Heart right ventricle (tissue), 16 donors: ENCODE results near the gene COL1A2. TPM values are rescaled to one million over a fixed set of nuclear protein-coding genes. Genes with fewer than 3 reads are reported as not detected.

Source experiments
- ATAC-seq, 8 donors: fragments of 200-7000 bp; cut with Tn5 transposase; one replicate each; pipeline ENCODE4 v1.9.1; 2020; ENCODE audit warnings: mild to moderate bottlenecking in 8 of 8, moderate library complexity in 8 of 8, moderate number of reproducible peaks in 1 of 8
- DNase-seq, 2 donors: peaks; one replicate each; pipeline ENCODE4 v3.0.0-alpha.2; 2020
- H3K27ac ChIP-seq, 10 donors: fragments of 200-600 bp; sonication (generic) in 2 of 10; one replicate each; pipeline versions ENCODE4 v1.5.0 to v1.8.0; 2020 to 2022; ENCODE audit warnings: mild to moderate bottlenecking in 3 of 10
- H3K27me3 ChIP-seq, 7 donors: fragments of 200-600 bp; one replicate each; pipeline ENCODE4 v1.8.0; 2021 to 2022; ENCODE audit warnings: mild to moderate bottlenecking in 2 of 7
- H3K36me3 ChIP-seq, 9 donors: fragments of 200-600 bp; sonication (generic) in 1 of 9; one replicate each; pipeline versions ENCODE4 v1.5.0 to v1.8.0; 2020 to 2022; ENCODE audit warnings: mild to moderate bottlenecking in 2 of 9
- H3K4me1 ChIP-seq, 9 donors: fragments of 200-600 bp; sonication (generic) in 1 of 9; one replicate each; pipeline versions ENCODE4 v1.5.0 to v1.8.0; 2020 to 2022; ENCODE audit warnings: mild to moderate bottlenecking in 4 of 9
- H3K4me3 ChIP-seq, 10 donors: fragments of 200-600 bp; sonication (generic) in 2 of 10; one replicate each; pipeline versions ENCODE4 v1.5.0 to v1.8.0; 2020 to 2022; ENCODE audit warnings: mild to moderate bottlenecking in 7 of 10, moderate library complexity in 2 of 10
- H3K9me3 ChIP-seq, 11 donors: fragments of 200-600 bp in 10 of 11; sonication (generic) in 2 of 11; one replicate each; pipeline versions ENCODE4 v1.5.0 to v1.8.0; 2013 to 2022; ENCODE audit warnings: mild to moderate bottlenecking in 2 of 11, control low read depth in 1 of 11, moderate library complexity in 1 of 11
- CTCF ChIP-seq, 9 donors: fragments of 200-600 bp; sonication (generic) in 2 of 9; IDR thresholded peaks; one replicate each; pipeline versions ENCODE4 v1.5.0 to v1.8.0; 2021 to 2022; ENCODE audit warnings: antibody characterized with exemption in 9 of 9, mild to moderate bottlenecking in 5 of 9, moderate library complexity in 1 of 9
- WGBS, 2 donors: extraction: QIAGEN DNeasy Blood & Tissue Kit; methylation state at CpG; one replicate each; pipeline ENCODE4 v1.1.7; 2013; ENCODE audit warnings: inconsistent platforms in 1 of 2; 5-methylcytosine and 5-hydroxymethylcytosine counted together
- intact Hi-C, 10 donors: fragments of 100-400 bp; cut with DNase I; formaldehyde crosslinking; loops; one replicate each; pipeline versions ENCODE4 v1.11.1 to v1.14.2; 2022
- polyA plus RNA-seq, 2 donors: library from polyadenylated mRNA; stranded (reverse); fragments of 200-250 nt; gene quantifications; one replicate each; pipeline ENCODE4 v1.2.3, GENCODE V29; 2013
- total RNA-seq, 10 donors: library from RNA; stranded (reverse); fragmentation: NEBNext Ultra II Directional in 3 of 10; extraction: Animal tissue kit (Norgen Biotek cat#: 25700) in 3 of 10; gene quantifications; one replicate each; pipeline versions ENCODE4 v1.2.1 to v1.2.4, GENCODE V29; 2021 to 2023
- donor health status: Arrhythmogenic right ventricular cardiomyopathy.
- donor health status: ischemic (EF 13 %, LVEDD 7.1; RV severe dilation, severe dysfunction).
- donor health status: healthy with polysubstance abuse.
- donor health status: DM: no; HTN: yes; CAD: no.
- donor health status: DM: no; HTN: no; CAD: no.
- donor health status: ischemic (EF 25% LVEDD 6.9; RV normal size, moderate dysfunction).
- donor health status: ischemic (EF 25% LVEDD 5.7; RV mildly dilated, moderate dysfunction).
- donor health status: healthy.
- donor health status: DM: yes; HTN: yes; CAD: no.
- donor health status: Ischemic cardiomyopathy.
- donor health status: ischemic (EF 35%, LVEDD 5.7; RV mildly dilated, moderate dysfunction).
- donor health status: nonischemic (EF 11% LVEDD 7.7; RV severe dilation, severe dysfunction).
- donor health status: DM: yes; HTN: yes; CAD: no.
- donor health status: PGD.
- donor health status: ischemic (EF 29% LVEDD 5.4; RV normal size, mild dysfunction).
- donor health status: nonischemic (EF 23%, LVEDD 6.1; RV moderate dilation, normal function).

COL1A2 gene
- total and polyA plus RNA-seq, 12 donors, result 45.2 to 428 (median 91.0) TPM

GRCh38 chr7:94388540-94388939 is 6.2 kb upstream of the COL1A2 start:
- WGBS, 2 donors, result 85 to 91% methylated on average over 1 of the region's 1 CpG
- no peak overlapping the region for H3K4me3 ChIP-seq
- H3K4me1 ChIP-seq, result peaks cover 0 to 13% (median 6%) of the 10 kb centered on the region in 9 donors
- H3K36me3 ChIP-seq, result no peaks in the 10 kb centered on the region
- TF ChIP-seq CTCF (IDR thresholded peaks at IDR 0.05), result no peak
- DNase-seq (no peak), ATAC-seq (no peak)
- no peaks in the 10 kb centered on the region for H3K9me3 ChIP-seq
- intact Hi-C loops, result no loop called here
- no peak overlapping the region for H3K27ac ChIP-seq
- peaks cover 0 to 5% (median 0%) of the 10 kb centered on the region in 7 donors for H3K27me3 ChIP-seq

- Histone ChIP-seq H3K4me1 (peaks cover 0 to 20% (median 6%) of the 10 kb centered on the region in 9 donors), H3K36me3 (no peaks in the 10 kb centered on the region), H3K27me3 (peaks cover 0 to 14% (median 0%) of the 10 kb centered on the region in 7 donors), H3K4me3 (no peak overlapping the region), H3K9me3 (no peaks in the 10 kb centered on the region), H3K27ac (no peak overlapping the region)
- DNase-seq (no peak), ATAC-seq (no peak)
- 90 to 97% methylated on average over 1 of the region's 1 CpG for WGBS, 2 donors
- intact Hi-C loops, result no loop called here
- no peak for TF ChIP-seq CTCF (IDR thresholded peaks at IDR 0.05)
These were observed 5.3 kb upstream of the COL1A2 start for GRCh38 chr7:94389381-94389780.

- intact Hi-C loops, result loop anchor here in 1 of 10 donors (10.0 kb wide), 1 partner anchor 97 kb away; no protein-coding TSS in a partner anchor
- Histone ChIP-seq H3K4me1 (peaks cover 0 to 29% (median 8%) of the 10 kb centered on the region in 9 donors), H3K27ac (peak overlapping the region in 8 of 10 donors; percentile 6 to 90 (median 64)), H3K27me3 (peaks cover 0 to 24% (median 6%) of the 10 kb centered on the region in 7 donors), H3K36me3 (no peaks in the 10 kb centered on the region), H3K4me3 (peak overlapping the region in 2 of 10 donors; percentile 21 to 23), H3K9me3 (no peaks in the 10 kb centered on the region)
- 35 to 39% methylated on average over 4 of the region's 4 CpGs for WGBS, 2 donors
- DNase-seq (peak in 1 of 2 donors; percentile 47), ATAC-seq (peak in 2 of 8 donors; percentile 26 to 32)
- TF ChIP-seq CTCF (IDR thresholded peaks at IDR 0.05), result no peak
These were observed 2.8 kb upstream of the COL1A2 start for GRCh38 chr7:94391726-94392392.

- peak overlapping the region in 1 of 10 donors; percentile 21 for H3K4me3 ChIP-seq
- peaks cover 0 to 29% (median 8%) of the 10 kb centered on the region in 9 donors for H3K4me1 ChIP-seq
- no peak for ATAC-seq
- H3K27ac ChIP-seq, result peak overlapping the region in 9 of 10 donors; percentile 6 to 90 (median 77)
- WGBS, 2 donors, result 72 to 83% methylated on average over 1 of the region's 1 CpG
- intact Hi-C loops, result loop anchor here in 1 of 10 donors (10.0 kb wide), 1 partner anchor 98 kb away; no protein-coding TSS in a partner anchor
- DNase-seq, result no peak
- peaks cover 0 to 2% (median 0%) of the 10 kb centered on the region in 9 donors for H3K36me3 ChIP-seq
- peaks cover 0 to 24% (median 6%) of the 10 kb centered on the region in 7 donors for H3K27me3 ChIP-seq
- no peaks in the 10 kb centered on the region for H3K9me3 ChIP-seq
- TF ChIP-seq CTCF (IDR thresholded peaks at IDR 0.05), result no peak
These were observed 2.3 kb upstream of the COL1A2 start for GRCh38 chr7:94392393-94392786.
